ENCODE measurements around the gene ENTPD6. TPM values are rescaled to one million over a fixed set of nuclear protein-coding genes. Genes with fewer than 3 reads are reported as not detected.
"Not testable (repeated sequence)": the region's sequence is repeated elsewhere in the genome, so short reads cannot be mapped to it uniquely, and the experiment has no call there.

The ENTPD6 gene
- total RNA-seq, 2 donors from 2014 or later = 55.3 to 58.7 TPM

- DNase-seq (no peak), ATAC-seq (replicated peaks in 1 of 2) (no peak)
- H3K9me3 Mint-ChIP-seq = peaks cover 0 to 3% of the 10 kb centered on the region in 2 donors
- peaks cover 5 to 10% of the 10 kb centered on the region in 2 donors for H3K36me3 Mint-ChIP-seq (ENCODE audit: insufficient read depth in 2 of 2)
- peak overlapping the region in 1 of 2 donors; percentile 31 for H3K4me3 Mint-ChIP-seq
- peak overlapping the region; percentile 62 for H3K27ac Mint-ChIP-seq
- H3K27me3 Mint-ChIP-seq (ENCODE audit: low read depth) = peaks cover 26% of the 10 kb centered on the region
- peaks cover 32% of the 10 kb centered on the region for H3K4me1 Mint-ChIP-seq (ENCODE audit: low read depth)
These were observed 44.2 kb downstream of the ENTPD6 start for GRCh38 chr20:25239387-25240370.

GRCh38 chr20:25240851-25241658 lies 45.5 kb downstream of the ENTPD6 start:
- not testable (repeated sequence) for DNase-seq; H3K27ac Mint-ChIP-seq; H3K9me3 Mint-ChIP-seq; H3K4me3 Mint-ChIP-seq; ATAC-seq (replicated peaks in 1 of 2)
- Mint-ChIP-seq H3K27me3 (ENCODE audit: low read depth) (peaks cover 21% of the 10 kb centered on the region), H3K4me1 (ENCODE audit: low read depth) (peaks cover 38% of the 10 kb centered on the region), H3K36me3 (ENCODE audit: insufficient read depth in 2 of 2) (peaks cover 5 to 10% of the 10 kb centered on the region in 2 donors)

- H3K9me3 Mint-ChIP-seq; H3K27ac Mint-ChIP-seq; ATAC-seq (replicated peaks in 1 of 2); DNase-seq; H3K4me3 Mint-ChIP-seq: not testable (repeated sequence)
- peaks cover 43% of the 10 kb centered on the region for H3K4me1 Mint-ChIP-seq (ENCODE audit: low read depth)
- peaks cover 22% of the 10 kb centered on the region for H3K27me3 Mint-ChIP-seq (ENCODE audit: low read depth)
- H3K36me3 Mint-ChIP-seq (ENCODE audit: insufficient read depth in 2 of 2) = peaks cover 5 to 10% of the 10 kb centered on the region in 2 donors
These were observed 46.1 kb downstream of the ENTPD6 start for GRCh38 chr20:25241659-25241955.

GRCh38 chr20:25242231-25242630 lies 46.7 kb downstream of the ENTPD6 start:
- ATAC-seq (replicated peaks in 1 of 2) = no peak
- Mint-ChIP-seq H3K4me1 (ENCODE audit: low read depth) (peaks cover 43% of the 10 kb centered on the region), H3K9me3 (peaks cover 0 to 3% of the 10 kb centered on the region in 2 donors), H3K4me3 (no peak overlapping the region), H3K36me3 (ENCODE audit: insufficient read depth in 2 of 2) (peaks cover 5 to 10% of the 10 kb centered on the region in 2 donors), H3K27me3 (ENCODE audit: low read depth) (peaks cover 27% of the 10 kb centered on the region), H3K27ac (no peak overlapping the region)
- DNase-seq = no peak

- H3K36me3 Mint-ChIP-seq (ENCODE audit: insufficient read depth in 2 of 2) = peaks cover 0 to 6% of the 10 kb centered on the region in 2 donors
These were observed 48.0 kb downstream of the ENTPD6 start for GRCh38 chr20:25243416-25243979.

GRCh38 chr20:25244976-25245375 lies 49.5 kb downstream of the ENTPD6 start:
- H3K4me3 Mint-ChIP-seq = no peak overlapping the region
- no peak for DNase-seq
- H3K4me1 Mint-ChIP-seq (ENCODE audit: low read depth) = peaks cover 31% of the 10 kb centered on the region
- peaks cover 0 to 3% of the 10 kb centered on the region in 2 donors for H3K9me3 Mint-ChIP-seq
- H3K27me3 Mint-ChIP-seq (ENCODE audit: low read depth) = peaks cover 27% of the 10 kb centered on the region
- ATAC-seq (replicated peaks in 1 of 2) = no peak
- H3K27ac Mint-ChIP-seq = no peak overlapping the region
- H3K36me3 Mint-ChIP-seq (ENCODE audit: insufficient read depth in 2 of 2) = peaks cover 2 to 5% of the 10 kb centered on the region in 2 donors

More at GRCh38 chr20:25243416-25243979, 48.0 kb downstream of the ENTPD6 start:
- peaks cover 0 to 3% of the 10 kb centered on the region in 2 donors for H3K9me3 Mint-ChIP-seq
- no peak overlapping the region for H3K4me3 Mint-ChIP-seq
- DNase-seq (no peak), ATAC-seq (replicated peaks in 1 of 2) (no peak)
- no peak overlapping the region for H3K27ac Mint-ChIP-seq
- H3K27me3 Mint-ChIP-seq (ENCODE audit: low read depth) = peaks cover 27% of the 10 kb centered on the region
- H3K4me1 Mint-ChIP-seq (ENCODE audit: low read depth) = peaks cover 30% of the 10 kb centered on the region

- Mint-ChIP-seq H3K27ac (peak overlapping the region; percentile 18), H3K4me3 (no peak overlapping the region), H3K36me3 (ENCODE audit: insufficient read depth in 2 of 2) (peaks cover 2 to 5% of the 10 kb centered on the region in 2 donors), H3K4me1 (ENCODE audit: low read depth) (peaks cover 36% of the 10 kb centered on the region), H3K9me3 (peaks cover 0 to 3% of the 10 kb centered on the region in 2 donors), H3K27me3 (ENCODE audit: low read depth) (peaks cover 27% of the 10 kb centered on the region)
- ATAC-seq (replicated peaks in 1 of 2) (no peak), DNase-seq (no peak)
These were observed 49.9 kb downstream of the ENTPD6 start for GRCh38 chr20:25245461-25245860.

- Mint-ChIP-seq H3K4me3 (peak overlapping the region; percentile 89 to 93), H3K4me1 (ENCODE audit: low read depth) (peaks cover 45% of the 10 kb centered on the region), H3K27me3 (ENCODE audit: low read depth) (peaks cover 20% of the 10 kb centered on the region), H3K27ac (no peak overlapping the region), H3K36me3 (ENCODE audit: insufficient read depth in 2 of 2) (peaks cover 2 to 5% of the 10 kb centered on the region in 2 donors), H3K9me3 (peaks cover 0 to 3% of the 10 kb centered on the region in 2 donors)
- no peak for ATAC-seq (replicated peaks in 1 of 2)
- no peak for DNase-seq
These were observed 50.9 kb downstream of the ENTPD6 start for GRCh38 chr20:25246182-25246999.

GRCh38 chr20:25247000-25247517 lies 51.5 kb downstream of the ENTPD6 start:
- DNase-seq (no peak), ATAC-seq (replicated peaks in 1 of 2) (no peak)
- peaks cover 48% of the 10 kb centered on the region for H3K4me1 Mint-ChIP-seq (ENCODE audit: low read depth)
- no peak overlapping the region for H3K27ac Mint-ChIP-seq
- peak overlapping the region; percentile 89 to 93 for H3K4me3 Mint-ChIP-seq
- peaks cover 2 to 5% of the 10 kb centered on the region in 2 donors for H3K36me3 Mint-ChIP-seq (ENCODE audit: insufficient read depth in 2 of 2)
- peaks cover 14% of the 10 kb centered on the region for H3K27me3 Mint-ChIP-seq (ENCODE audit: low read depth)
- H3K9me3 Mint-ChIP-seq = peaks cover 0 to 3% of the 10 kb centered on the region in 2 donors

- peak; percentile 53 to 59 for ATAC-seq (replicated peaks in 1 of 2)
- Mint-ChIP-seq H3K4me3 (peak overlapping the region; percentile 89 to 93), H3K9me3 (peaks cover 0 to 3% of the 10 kb centered on the region in 2 donors), H3K4me1 (ENCODE audit: low read depth) (peaks cover 53% of the 10 kb centered on the region), H3K27me3 (ENCODE audit: low read depth) (peaks cover 10% of the 10 kb centered on the region), H3K36me3 (ENCODE audit: insufficient read depth in 2 of 2) (peaks cover 2 to 5% of the 10 kb centered on the region in 2 donors), H3K27ac (no peak overlapping the region)
- peak in 1 of 2 donors; percentile 24 for DNase-seq
These were observed 52.0 kb downstream of the ENTPD6 start for GRCh38 chr20:25247518-25247955.

GRCh38 chr20:25247956-25248785 lies 52.7 kb downstream of the ENTPD6 start, which contains the start of gene PYGB:
Gene PYGB (plus strand): TSS chr20:25248085. CDS start chr20:25248179, 94 bp downstream.
- Mint-ChIP-seq H3K9me3 (peaks cover 0 to 3% of the 10 kb centered on the region in 2 donors), H3K36me3 (ENCODE audit: insufficient read depth in 2 of 2) (peaks cover 2 to 5% of the 10 kb centered on the region in 2 donors), H3K27me3 (ENCODE audit: low read depth) (peaks cover 7% of the 10 kb centered on the region), H3K4me3 (peak within 1 kb of the TSS; percentile 94 to 99), H3K4me1 (ENCODE audit: low read depth) (peaks cover 59% of the 10 kb centered on the region), H3K27ac (peak within 1 kb of the TSS; percentile 92)
- ATAC-seq (replicated peaks in 1 of 2) (peak; percentile 82 to 84), DNase-seq (peak; percentile 80 to 82)

Data from activated T-cell treated with anti-CD3 and anti-CD28 coated beads, Interleukin-2, amount 50 U/mL, for 72 hours (primary cell).